ENCODE results near the gene SPATC1L. TPM values are rescaled to one million over a fixed set of nuclear protein-coding genes. Genes with fewer than 3 reads are reported as not detected.

Gene SPATC1L
- polyA plus RNA-seq, 1 experiment: 8.4 TPM

DNA sequence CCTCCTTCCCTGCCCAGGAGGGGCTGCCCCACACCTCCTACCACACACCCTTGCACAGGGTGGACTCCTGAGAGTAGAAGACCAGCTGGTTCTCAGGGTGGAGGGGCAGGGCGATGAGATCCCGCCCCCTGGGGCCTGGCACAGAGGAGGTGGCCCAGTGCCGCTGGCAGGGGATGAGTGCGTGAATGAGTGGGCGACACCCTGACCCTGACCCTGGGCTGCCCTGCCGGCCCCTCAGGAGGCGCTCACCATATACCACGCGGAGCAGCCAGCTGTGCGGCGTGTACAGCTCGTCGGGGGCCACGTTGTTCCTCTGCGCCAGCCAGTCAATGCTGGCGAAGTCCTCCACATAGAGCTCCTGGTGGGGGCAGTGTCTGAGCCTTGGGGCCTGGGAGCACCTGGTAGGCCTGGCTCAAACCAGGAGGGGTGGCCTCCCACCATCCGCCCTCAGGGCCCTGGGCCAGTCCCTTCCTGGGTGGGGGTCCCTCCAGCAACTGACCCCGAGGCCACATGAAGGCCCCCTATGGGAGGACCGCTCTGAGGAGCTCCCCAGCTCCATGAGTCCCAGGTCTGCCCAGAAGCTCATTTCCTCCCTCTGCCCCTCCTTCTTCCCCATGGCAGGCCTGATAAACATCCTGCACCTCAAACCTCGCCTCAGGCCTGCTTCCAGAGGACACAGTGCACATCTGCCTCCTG is 31.3 kb upstream of the SPATC1L start:
- H3K27me3 ChIP-seq (ENCODE audit: control insufficient read depth, insufficient read depth, low read length): no peaks in the 10 kb centered on the region
- TF ChIP-seq, protein P1, sequence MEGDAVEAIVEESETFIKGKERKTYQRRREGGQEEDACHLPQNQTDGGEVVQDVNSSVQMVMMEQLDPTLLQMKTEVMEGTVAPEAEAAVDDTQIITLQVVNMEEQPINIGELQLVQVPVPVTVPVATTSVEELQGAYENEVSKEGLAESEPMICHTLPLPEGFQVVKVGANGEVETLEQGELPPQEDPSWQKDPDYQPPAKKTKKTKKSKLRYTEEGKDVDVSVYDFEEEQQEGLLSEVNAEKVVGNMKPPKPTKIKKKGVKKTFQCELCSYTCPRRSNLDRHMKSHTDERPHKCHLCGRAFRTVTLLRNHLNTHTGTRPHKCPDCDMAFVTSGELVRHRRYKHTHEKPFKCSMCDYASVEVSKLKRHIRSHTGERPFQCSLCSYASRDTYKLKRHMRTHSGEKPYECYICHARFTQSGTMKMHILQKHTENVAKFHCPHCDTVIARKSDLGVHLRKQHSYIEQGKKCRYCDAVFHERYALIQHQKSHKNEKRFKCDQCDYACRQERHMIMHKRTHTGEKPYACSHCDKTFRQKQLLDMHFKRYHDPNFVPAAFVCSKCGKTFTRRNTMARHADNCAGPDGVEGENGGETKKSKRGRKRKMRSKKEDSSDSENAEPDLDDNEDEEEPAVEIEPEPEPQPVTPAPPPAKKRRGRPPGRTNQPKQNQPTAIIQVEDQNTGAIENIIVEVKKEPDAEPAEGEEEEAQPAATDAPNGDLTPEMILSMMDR (IDR thresholded peaks at IDR 0.05; ENCODE audit: insufficient read depth, low read depth, low read length): no peak
- ChIA-PET POLR2A (no interaction called here), CTCF (interaction anchor here (0.6 to 1.1 kb wide), 4 partner anchors 12 to 815 kb away, joined by 3 to 4 read pairs (median 3); no protein-coding TSS in a partner anchor)
- DNase-seq (ENCODE audit: low read depth): no peak
- H3K36me3 ChIP-seq (ENCODE audit: control insufficient read depth, insufficient read depth, low read length): peaks cover 30% of the 10 kb centered on the region
- H3K4me3 ChIP-seq (ENCODE audit: low read depth, low read length): no peak overlapping the region

DNA sequence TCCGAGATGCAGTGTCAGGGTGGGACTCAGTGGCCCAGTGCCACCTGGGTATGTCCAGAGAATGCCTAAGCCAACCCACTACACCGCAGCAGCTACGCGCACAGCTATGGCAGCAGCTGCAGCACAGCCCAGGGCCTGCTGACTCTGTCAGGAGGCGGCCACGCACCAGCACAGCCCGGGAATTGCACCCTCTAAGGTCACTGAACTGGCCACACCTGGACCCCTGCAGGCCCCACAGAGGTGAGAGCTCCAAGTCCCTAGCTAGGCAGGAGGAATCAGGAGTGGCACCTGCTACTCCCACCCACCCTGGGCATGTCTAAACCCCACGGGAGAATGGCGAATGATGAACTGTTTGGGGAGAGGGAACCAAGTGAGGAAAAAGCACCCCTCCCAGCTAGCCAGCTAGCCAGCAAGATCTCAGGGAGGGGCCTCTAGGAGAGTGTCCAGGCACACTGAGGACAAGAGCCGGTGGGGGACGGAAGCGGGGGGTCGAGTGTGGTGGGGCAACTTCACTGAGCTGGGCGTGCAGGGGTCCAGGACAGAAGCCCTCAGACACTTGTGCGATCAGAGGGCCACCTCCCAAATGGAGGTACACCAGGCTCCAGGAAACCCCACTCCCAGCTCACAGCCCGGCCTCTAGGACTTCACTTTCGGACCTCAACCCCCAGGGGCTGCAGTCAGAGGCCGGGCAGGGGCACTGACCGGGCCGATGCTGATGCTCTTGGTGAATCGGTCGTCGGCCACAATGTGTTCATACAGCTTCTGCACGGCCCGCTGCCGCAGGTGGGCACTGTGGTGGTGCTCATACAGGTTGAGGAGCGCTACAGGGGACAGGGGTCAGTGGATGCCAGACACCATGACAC is 30.4 kb upstream of the SPATC1L start:
- no peaks in the 10 kb centered on the region for H3K27me3 ChIP-seq (ENCODE audit: control insufficient read depth, insufficient read depth, low read length)
- CTCF ChIA-PET: interaction anchor here (0.8 to 1.1 kb wide), 2 partner anchors 12 to 62 kb away, joined by 3 read pairs; no protein-coding TSS in a partner anchor
- no peak for DNase-seq (ENCODE audit: low read depth)
- TF ChIP-seq, protein P1 (IDR thresholded peaks at IDR 0.05; ENCODE audit: insufficient read depth, low read depth, low read length): no peak
- H3K4me3 ChIP-seq (ENCODE audit: low read depth, low read length): no peak overlapping the region
- POLR2A ChIA-PET: no interaction called here
- H3K36me3 ChIP-seq (ENCODE audit: control insufficient read depth, insufficient read depth, low read length): peaks cover 26% of the 10 kb centered on the region

DNA sequence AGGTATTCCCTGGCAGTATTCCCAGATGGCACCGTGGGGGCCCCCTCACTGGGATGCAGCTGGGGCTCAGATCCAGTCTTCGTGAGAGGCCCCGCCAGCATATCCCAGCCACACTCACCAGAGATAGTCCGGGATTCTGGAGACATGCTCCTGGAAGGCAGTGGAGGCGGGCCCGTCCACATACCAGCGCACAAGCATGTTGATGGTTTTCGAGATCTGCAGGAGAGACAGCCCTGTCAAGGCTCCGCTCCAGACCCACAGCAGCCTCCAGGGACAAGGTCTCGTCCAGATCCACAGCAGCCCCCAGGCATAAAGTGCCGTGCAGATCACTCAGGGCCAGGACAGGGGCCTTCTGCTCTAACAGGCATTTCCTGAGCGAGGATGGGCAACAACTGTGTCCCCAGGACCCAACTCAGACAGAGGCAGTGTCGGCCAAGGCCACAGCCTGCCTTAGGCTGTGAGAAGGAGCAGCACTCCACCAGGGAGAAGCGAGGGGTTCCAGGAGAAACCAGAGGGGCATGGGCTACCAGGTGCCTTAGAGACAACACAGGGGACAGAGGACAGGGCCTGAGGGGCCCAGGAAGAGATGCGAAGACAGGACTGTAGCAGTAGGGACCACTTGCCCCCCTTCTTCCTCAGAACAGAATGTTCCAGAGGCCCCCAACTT is 29.5 kb upstream of the SPATC1L start:
- Histone ChIP-seq H3K36me3 (ENCODE audit: control insufficient read depth, insufficient read depth, low read length) (peaks cover 25% of the 10 kb centered on the region), H3K27me3 (ENCODE audit: control insufficient read depth, insufficient read depth, low read length) (no peaks in the 10 kb centered on the region), H3K4me3 (ENCODE audit: low read depth, low read length) (no peak overlapping the region)
- ChIA-PET POLR2A (no interaction called here), CTCF (interaction anchor here (0.9 kb wide), 1 partner anchor 17 kb away, joined by 3 read pairs; no protein-coding TSS in a partner anchor)
- TF ChIP-seq, protein P1 (IDR thresholded peaks at IDR 0.05; ENCODE audit: insufficient read depth, low read depth, low read length): no peak
- no peak for DNase-seq (ENCODE audit: low read depth)

DNA sequence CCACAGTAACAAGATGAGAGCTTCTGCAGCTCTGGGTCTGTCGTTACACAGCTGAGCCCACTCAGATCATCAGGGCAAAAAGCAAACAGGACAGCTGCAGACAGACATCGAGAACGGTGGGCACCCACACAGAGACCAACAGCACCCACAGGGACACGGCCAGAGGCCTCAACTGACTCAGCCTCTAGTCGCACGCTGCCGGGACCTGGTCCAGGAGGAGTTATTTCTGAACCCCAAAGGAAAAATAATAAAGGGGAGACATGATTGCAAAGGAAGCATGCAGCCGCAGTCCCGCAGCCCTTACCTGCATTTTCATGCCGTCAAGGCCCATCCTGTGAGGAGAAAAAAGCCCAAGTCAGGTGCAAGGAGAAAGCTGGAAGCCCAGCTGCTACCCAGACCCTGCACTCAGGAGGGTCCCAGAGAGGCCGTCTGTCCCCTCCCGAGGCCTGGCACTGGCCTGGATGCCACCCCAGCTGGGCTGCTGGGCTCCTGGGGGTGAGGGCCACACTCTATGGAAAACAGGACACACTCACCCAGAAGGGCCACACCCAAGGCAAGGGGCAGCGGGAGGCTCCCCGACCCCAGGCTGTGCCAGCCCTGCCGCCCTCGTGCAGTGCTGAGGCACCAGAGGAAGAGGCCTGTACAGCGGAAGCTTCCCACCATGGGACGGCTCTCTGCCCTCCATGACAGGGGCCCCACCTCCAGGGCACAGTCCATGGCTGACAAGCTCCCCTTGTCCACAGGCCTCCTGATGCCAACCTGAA is 28.6 kb upstream of the SPATC1L start:
- no peak for DNase-seq (ENCODE audit: low read depth)
- no peak overlapping the region for H3K4me3 ChIP-seq (ENCODE audit: low read depth, low read length)
- TF ChIP-seq, protein P1 (IDR thresholded peaks at IDR 0.05; ENCODE audit: insufficient read depth, low read depth, low read length): no peak
- H3K36me3 ChIP-seq (ENCODE audit: control insufficient read depth, insufficient read depth, low read length): peaks cover 32% of the 10 kb centered on the region
- no peaks in the 10 kb centered on the region for H3K27me3 ChIP-seq (ENCODE audit: control insufficient read depth, insufficient read depth, low read length)
- ChIA-PET POLR2A (no interaction called here), CTCF (interaction anchor here (0.9 kb wide), 1 partner anchor 18 kb away, joined by 3 read pairs; no protein-coding TSS in a partner anchor)

All from BJ (cell line).